HTR-8/SVneo (cell line): ENCODE measurements around the gene TUBB2B.

ENCODE experiments used
- DNase-seq: peaks from one replicate; pipeline ENCODE4 v3.0.0; 2011; ENCODE audit warnings: low spot score, mixed read lengths; ENCODE audit not compliant: insufficient read length
- FAIRE-seq: peaks from 2 replicates; lab custom pipeline; 2011; peaks lifted over from hg19 to GRCh38; lab: Jason Lieb, UNC

The TUBB2B gene

DNA sequence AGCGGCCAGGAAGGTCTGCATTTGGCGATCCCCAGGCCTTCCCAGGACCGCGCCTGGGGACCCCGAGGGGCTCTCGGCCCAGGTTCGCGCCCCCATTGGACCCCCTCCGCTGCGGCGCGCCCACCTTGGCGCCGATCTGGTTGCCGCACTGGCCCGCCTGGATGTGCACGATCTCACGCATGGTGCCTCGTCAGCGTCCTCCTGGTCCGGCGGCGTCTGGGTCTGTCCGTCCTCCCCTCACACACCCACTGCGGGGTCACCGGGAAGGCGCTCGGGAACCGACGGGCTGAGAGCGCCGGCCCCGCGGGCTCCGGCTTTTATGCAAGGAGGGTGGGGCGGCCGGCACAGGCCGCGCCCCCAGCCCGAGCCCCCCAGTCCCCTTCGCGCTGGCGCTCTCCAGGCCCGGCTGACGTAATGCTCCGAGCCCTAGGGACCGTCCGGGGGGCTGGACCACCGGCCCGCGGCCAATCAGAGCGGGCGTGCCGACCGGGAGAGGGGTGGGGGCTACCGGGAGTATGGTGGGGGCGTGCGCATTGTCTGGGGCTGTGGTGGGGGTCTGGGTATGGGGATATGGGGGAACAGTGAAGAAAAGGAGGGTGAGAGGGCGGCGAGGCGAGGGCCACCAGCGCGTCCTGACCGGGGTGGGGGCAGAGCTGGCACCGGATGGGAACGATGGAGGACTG, at the start of gene TUBB2B:
TSS of gene TUBB2B (minus strand) at position 291 of the 683 bp plus-strand sequence. CDS start at position 181, 110 bp downstream.
- FAIRE-seq (peak; percentile 23), DNase-seq (peak; percentile 72)

DNA sequence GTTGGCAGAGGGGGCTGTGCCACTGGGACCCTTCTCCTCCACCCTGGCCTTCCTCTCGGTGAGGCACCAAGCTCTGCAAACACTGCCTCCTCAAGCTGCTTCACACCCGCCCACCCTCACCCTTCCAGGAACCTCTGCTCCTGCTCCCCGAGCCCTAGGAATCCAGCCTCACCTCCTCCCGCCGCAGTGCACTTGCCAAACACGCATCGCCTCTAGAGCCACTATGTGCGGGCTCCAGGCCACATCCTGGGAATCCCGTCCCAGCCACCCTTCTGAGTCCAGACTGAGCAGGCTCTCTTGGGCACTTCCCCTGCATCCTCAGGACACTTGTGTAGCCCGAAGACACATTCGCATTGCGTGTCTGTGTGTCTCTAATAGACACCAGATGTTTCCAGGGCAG, 49.8 kb upstream of the TUBB2B start:
- no peak for FAIRE-seq
- DNase-seq: no peak

GRCh38 chr6:3276174-3277167, 49.0 kb upstream of the TUBB2B start:
- FAIRE-seq: no peak
- DNase-seq: no peak

GRCh38 chr6:3273707-3274521, 46.5 kb upstream of the TUBB2B start:
- no peak for FAIRE-seq
- DNase-seq: no peak

DNA sequence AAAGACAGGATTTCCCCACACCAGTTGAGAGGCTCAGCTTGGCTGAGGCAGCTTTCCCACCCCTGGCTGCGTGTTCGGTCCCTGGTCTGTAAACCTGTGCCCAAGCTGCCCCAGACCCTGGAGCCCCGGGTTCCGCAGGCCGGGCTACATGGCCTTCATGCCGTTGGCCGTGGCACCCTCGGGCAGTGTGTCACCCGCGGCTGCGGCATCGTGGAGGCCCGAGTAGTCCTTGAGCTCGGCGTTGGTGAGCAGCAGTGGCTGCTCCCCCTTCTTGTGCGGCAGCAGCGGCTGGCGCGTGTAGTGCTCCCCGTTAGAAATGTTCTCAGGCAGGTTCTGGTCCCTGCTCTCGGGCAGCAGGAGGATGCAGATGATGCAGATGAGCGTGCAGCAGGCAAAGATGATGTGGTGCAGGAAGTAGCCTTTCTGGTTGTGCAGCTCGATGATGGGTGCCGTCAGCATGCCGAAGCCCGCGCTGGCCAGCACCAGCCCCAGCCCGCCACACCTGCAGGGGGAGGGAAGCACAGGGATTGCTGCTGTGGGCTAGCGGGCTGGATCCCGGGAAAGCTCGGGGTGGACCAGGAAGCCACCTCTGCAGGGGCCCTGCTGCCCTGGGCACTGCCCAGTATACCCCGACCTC, 45.6 kb upstream of the TUBB2B start:
- FAIRE-seq: no peak

GRCh38 chr6:3271756-3272155, 44.3 kb upstream of the TUBB2B start:
- FAIRE-seq (no peak), DNase-seq (no peak)

More for the DNA sequence above, 45.6 kb upstream of the TUBB2B start:
- no peak for DNase-seq

DNA sequence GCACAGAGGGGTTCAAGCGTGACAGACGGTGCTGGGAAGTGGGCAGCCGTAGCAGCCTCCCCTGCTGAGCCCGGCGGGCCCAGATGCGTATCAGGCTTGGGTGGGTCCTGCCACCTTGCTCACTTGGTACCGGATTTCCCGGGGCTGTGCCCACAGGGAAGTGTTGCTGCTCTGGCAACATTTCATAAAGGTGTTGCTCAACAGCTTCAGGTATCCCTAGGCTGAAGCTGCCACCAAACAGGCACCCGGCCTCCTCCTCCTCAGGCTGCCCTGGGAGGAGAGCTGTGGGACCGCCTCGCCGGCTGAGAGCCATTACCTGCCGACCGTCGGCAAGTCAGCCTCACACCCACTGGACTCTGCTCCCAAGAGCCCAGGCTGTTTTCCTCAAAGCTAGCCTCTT, 42.8 kb upstream of the TUBB2B start:
- FAIRE-seq (no peak), DNase-seq (no peak)

DNA sequence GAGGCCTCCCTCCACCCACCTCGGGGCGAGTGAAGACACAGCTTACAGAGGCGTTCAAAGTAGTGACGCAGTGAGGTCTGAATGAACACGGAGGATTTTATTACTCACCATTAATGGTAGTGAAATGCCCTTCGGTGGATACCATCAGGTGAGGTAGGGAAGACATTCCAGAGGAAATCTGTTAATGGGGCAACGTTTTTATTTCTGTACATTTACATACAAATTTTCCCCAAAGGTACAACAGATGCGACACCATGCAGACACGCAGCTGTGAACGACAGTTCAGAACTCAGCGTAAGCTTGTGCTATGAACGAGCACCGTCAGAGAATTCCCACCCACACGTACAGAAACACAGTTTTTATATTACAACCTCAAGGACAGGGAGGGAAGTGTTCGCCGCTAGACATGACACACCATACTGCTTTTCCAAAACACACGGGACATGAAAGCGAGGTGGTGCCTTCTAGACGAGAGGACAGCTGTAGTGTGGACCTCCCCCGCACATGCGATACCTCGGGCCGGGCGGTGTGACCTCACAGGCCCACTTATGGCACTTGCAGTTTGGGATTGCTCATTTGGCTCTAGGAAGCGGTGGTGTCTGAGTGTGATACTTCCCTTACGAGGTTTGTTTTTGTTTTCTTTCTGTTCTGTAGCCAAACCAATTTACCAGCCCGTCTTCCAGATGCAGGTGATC, 42.0 kb upstream of the TUBB2B start:
- FAIRE-seq (no peak), DNase-seq (no peak)

DNA sequence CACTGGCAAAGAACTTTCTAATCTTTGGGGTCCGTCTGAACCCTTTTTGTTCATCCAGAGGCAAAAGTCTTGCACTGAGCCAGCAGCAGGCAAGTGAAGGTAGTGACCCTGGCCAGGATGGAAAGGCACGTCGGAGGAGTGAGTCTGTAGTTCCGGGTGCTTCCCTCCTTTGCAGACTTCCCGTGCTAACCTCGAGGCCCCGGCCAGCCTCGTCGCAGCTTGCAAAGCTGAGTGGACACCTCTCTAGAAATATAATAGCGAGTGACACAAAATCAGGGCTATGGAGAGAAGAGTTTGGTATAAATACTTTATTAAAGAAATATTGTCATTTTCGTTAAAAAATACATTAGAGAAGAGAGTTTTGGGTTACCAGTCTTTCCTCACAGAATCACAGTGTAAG, 41.2 kb upstream of the TUBB2B start:
- DNase-seq (no peak), FAIRE-seq (no peak)

- FAIRE-seq: no peak
Measured at GRCh38 chr6:3267162-3267561, 39.7 kb upstream of the TUBB2B start.

DNA sequence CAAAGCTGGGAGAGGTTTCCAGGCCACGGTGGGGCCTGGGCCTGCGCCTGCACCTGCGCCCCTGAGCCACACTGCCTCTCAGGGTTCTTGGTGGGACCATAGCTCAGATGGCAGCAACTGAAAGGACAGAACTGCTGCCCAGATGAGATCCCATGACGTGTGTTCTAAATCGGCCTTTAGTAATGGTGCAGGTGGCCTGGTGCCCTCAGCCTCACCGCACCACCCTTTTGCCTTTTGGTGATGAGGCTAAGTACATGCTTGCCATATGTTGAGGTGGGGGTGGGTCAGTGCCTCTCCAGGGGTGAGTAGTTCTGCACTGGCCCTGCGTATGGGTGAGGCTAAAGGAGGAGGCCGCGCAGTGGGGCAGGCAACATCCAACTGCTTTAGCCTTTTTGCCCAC, 38.7 kb upstream of the TUBB2B start:
- FAIRE-seq (no peak), DNase-seq (no peak)

More at GRCh38 chr6:3267162-3267561, 39.7 kb upstream of the TUBB2B start:
- DNase-seq: no peak

DNA sequence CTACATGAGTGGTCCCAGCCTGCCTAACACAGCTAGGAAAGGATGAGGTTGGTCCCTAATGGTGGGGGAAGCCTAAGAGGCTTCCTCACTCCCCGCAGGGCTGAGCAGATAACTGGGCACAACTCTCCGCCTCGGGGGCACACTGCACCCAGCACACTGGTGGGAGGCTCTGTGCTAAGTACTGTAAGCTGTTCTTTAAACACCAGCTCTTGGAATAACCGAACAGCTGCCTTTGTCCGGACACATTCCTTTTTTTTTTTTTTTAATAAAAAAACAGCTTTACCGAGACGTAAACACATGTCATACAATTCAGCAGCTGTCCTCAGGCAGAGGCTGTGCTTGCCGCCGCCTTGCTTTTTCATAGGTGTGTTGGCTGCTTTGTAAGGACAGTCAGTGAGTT, 38.2 kb upstream of the TUBB2B start:
- no peak for FAIRE-seq

DNA sequence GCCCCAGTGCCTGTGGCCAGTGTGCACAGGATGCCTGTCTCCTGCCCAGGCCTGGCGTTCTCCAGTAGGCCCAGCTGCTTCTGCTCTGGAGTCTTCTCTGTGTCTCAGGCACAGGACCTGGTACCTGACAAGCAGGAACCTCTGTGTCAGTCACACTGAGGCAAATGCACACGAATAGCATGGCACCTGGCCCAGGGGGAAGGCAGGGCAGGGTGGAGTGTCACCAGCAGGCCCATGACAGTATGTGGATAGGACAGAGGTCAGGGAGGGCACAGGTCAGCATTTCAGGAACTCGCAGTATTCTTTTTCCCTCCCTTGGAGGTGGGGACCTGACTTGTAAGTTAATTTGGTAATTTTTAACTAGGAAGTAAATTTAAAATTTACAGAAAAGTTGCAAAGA, 36.9 kb upstream of the TUBB2B start:
- FAIRE-seq (no peak), DNase-seq (no peak)

More for the DNA sequence above, 38.2 kb upstream of the TUBB2B start:
- no peak for DNase-seq

DNA sequence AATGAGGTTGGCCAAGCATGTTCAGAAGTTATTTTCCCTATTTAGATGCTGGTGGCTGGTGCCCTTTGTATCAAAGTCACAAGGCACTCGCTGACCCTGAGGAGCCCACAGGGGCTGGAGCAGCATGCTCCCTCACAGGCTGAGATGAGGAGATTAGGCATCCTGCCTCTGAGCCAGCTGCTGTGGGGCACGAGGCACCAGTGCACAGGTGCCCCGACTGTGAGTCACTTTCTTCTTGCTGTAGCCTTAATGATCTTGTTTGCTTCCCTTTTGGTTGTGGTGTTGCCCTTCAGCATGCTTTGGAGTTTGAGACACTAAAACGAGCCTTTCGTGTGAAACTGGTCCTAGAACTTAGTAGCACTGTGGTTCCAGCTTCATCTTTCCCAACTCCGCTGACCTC, 35.6 kb upstream of the TUBB2B start:
- no peak for DNase-seq
- no peak for FAIRE-seq

DNA sequence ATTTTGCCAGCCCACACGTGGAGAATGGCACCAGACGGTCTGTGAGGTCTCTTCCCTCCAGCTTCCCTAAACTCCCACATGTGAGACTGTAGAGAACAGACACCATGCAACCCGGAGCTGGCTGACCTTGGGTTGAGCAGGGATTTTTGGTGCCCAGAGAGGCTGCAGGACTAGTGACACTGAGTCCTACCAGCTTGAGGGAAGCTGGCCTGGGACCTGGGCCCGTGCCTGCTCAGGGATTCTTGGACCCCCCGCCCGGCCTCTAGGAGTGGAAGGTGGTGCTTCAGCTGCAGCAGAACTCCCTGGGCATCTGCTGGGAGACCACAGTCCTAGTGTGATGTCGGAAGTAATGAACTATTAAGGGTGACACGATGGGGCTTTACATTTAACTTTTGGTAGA, 34.5 kb upstream of the TUBB2B start:
- FAIRE-seq (no peak), DNase-seq (no peak)

GRCh38 chr6:3261518-3261820, 34.0 kb upstream of the TUBB2B start:
- no peak for FAIRE-seq
- DNase-seq: no peak

- no peak for FAIRE-seq
- no peak for DNase-seq
Measured at GRCh38 chr6:3260772-3261517, 33.5 kb upstream of the TUBB2B start.

- DNase-seq: no peak
Measured at GRCh38 chr6:3260296-3260695, 32.8 kb upstream of the TUBB2B start.

DNA sequence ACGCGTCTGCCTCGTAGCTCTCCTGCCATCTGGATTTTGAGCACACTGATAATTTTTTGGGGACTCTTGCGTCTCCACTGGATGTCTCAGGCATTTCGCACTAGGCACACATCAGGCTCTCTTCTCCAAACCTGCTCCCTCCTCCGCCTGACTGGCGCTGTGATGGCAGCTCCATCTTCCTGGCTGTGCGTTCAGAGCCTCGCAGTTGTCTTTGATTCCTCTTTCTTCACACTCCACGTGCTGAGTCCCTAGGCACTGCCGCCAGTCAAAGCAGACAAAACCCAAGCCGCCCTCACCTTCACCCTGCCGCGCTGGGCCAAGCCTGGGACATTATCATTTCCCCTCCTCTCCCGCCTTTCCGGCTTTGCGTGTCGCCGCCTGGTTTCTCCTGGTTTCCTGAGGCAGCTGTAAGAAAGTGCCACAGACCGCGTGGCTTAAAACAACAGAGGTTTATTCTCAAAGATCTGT, 32.1 kb upstream of the TUBB2B start:
- peak; percentile 59 for DNase-seq
- peak; percentile 33 for FAIRE-seq

More at GRCh38 chr6:3260296-3260695, 32.8 kb upstream of the TUBB2B start:
- FAIRE-seq: no peak
